GM18907 (cell line): ENCODE data around the gene ARMC7.

Experiments
- ATAC-seq: cut with Tn5 transposase; IDR thresholded peaks from one replicate; pipeline ENCODE4 v1.9.1; 2021; ENCODE audit warnings: mild to moderate bottlenecking, moderate library complexity; ENCODE audit not compliant: unreplicated experiment

The ARMC7 gene

GRCh38 chr17:75098861-75099260, 10.9 kb upstream of the ARMC7 start:
- ATAC-seq = no peak

GRCh38 chr17:75099881-75100595, 9.7 kb upstream of the ARMC7 start:
- ATAC-seq = no peak

GRCh38 chr17:75102385-75102821, 7.4 kb upstream of the ARMC7 start:
- no peak for ATAC-seq

- ATAC-seq = no peak
Measured at GRCh38 chr17:75103601-75104554, 5.9 kb upstream of the ARMC7 start.

GRCh38 chr17:75105126-75106080, 4.4 kb upstream of the ARMC7 start:
- no peak for ATAC-seq

- no peak for ATAC-seq
Measured at GRCh38 chr17:75108193-75108592, 1.6 kb upstream of the ARMC7 start.

- no peak for ATAC-seq
Measured at GRCh38 chr17:75109046-75109406, 743 bp upstream of the ARMC7 start.

GRCh38 chr17:75110234-75110937, 617 bp downstream of the ARMC7 start:
- no peak for ATAC-seq

GRCh38 chr17:75111777-75112335, 2.1 kb downstream of the ARMC7 start:
- ATAC-seq = no peak

- no peak for ATAC-seq
Measured at GRCh38 chr17:75113798-75114551, 4.2 kb downstream of the ARMC7 start.

- no peak for ATAC-seq
Measured at GRCh38 chr17:75114552-75115314, 5.0 kb downstream of the ARMC7 start.

- no peak for ATAC-seq
Measured at GRCh38 chr17:75115555-75115954, 5.8 kb downstream of the ARMC7 start.

- no peak for ATAC-seq
Measured at GRCh38 chr17:75116737-75117136, 7.0 kb downstream of the ARMC7 start.

- no peak for ATAC-seq
Measured at GRCh38 chr17:75118307-75118706, 8.5 kb downstream of the ARMC7 start.

GRCh38 chr17:75124041-75124818, 14.5 kb downstream of the ARMC7 start:
- no peak for ATAC-seq

GRCh38 chr17:75124819-75125162, 15.0 kb downstream of the ARMC7 start:
- ATAC-seq = no peak

- no peak for ATAC-seq
Measured at GRCh38 chr17:75125984-75126383, 16.2 kb downstream of the ARMC7 start.

GRCh38 chr17:75126954-75127353, 17.2 kb downstream of the ARMC7 start:
- ATAC-seq = no peak
